Measurements from ENCODE around the gene CIP2A. TPM values are rescaled to one million over a fixed set of nuclear protein-coding genes. Genes with fewer than 3 reads are reported as not detected.

CIP2A gene
- total RNA-seq, 4 donors from 2014 or later = 2.7 to 5.7 (median 5.3) TPM

DNA sequence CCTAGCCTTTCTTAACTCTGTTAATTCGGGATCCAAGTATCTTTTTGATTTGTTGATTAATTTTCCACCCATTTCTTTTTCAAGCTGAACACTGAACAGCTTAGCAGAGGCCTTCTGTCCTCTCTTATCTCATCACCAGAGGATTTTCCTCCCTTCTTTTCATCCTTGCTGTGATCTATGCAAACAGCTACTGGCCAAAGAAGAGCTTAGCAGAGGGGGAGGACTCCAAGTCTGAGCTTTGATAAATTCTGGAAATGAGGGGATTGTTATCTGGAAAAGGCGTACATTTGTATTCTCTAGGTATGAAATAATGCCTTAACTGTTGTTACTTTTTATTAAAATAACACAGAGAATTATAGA is 13.7 kb upstream of the CIP2A start:
- WGBS, 2 donors = 88 to 91% methylated on average over 2 of the region's 2 CpGs
- Histone ChIP-seq H3K27ac (no peak overlapping the region), H3K4me3 (no peak overlapping the region), H3K27me3 (no peaks in the 10 kb centered on the region), H3K4me1 (peaks cover 0 to 6% (median 0%) of the 10 kb centered on the region in 4 donors), H3K36me3 (no peaks in the 10 kb centered on the region), H3K9me3 (no peaks in the 10 kb centered on the region)
- TF ChIP-seq, protein P1, sequence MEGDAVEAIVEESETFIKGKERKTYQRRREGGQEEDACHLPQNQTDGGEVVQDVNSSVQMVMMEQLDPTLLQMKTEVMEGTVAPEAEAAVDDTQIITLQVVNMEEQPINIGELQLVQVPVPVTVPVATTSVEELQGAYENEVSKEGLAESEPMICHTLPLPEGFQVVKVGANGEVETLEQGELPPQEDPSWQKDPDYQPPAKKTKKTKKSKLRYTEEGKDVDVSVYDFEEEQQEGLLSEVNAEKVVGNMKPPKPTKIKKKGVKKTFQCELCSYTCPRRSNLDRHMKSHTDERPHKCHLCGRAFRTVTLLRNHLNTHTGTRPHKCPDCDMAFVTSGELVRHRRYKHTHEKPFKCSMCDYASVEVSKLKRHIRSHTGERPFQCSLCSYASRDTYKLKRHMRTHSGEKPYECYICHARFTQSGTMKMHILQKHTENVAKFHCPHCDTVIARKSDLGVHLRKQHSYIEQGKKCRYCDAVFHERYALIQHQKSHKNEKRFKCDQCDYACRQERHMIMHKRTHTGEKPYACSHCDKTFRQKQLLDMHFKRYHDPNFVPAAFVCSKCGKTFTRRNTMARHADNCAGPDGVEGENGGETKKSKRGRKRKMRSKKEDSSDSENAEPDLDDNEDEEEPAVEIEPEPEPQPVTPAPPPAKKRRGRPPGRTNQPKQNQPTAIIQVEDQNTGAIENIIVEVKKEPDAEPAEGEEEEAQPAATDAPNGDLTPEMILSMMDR (IDR thresholded peaks at IDR 0.05) = no peak
- TF ChIP-seq EP300 (IDR thresholded peaks at IDR 0.05) (no peak), POLR2A (IDR thresholded peaks at IDR 0.05) (no peak)
- DNase-seq (ENCODE audit: low spot score in 2 of 2) = no peak

DNA sequence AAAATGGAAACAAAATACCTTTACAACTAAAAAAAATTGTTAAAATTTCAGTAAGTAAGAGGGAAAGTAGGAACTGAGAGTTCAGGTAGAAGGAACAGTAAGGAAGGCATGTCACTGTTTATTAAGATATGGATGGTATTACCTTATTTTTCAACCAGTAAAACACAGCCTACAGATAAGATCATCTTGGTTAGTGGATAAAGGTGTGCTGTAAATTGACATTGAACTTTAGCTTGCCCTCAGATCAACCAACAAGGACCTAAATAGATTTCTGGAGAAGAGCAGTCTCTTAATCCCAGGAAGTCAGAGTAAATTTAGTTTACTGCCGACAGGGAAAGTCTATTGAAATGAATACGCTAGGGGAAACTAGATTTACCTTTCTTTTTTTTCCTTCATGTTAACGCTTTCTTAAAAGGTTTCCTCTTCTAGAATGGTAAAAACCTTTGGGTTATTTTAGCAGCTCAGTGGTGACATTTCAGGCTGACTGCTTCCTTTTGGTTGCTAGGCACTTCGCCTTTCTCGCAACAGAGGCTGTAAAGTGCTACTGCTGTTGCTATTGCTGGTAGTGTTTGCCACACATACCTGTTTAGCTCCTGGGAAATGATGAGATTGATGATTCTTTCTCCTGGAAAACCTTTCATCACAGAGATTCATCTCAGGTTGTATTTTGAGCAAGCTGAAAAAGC is 13.2 kb upstream of the CIP2A start:
- no peak for DNase-seq (ENCODE audit: low spot score in 2 of 2)
- no peak overlapping the region for H3K27ac ChIP-seq
- 77 to 82% methylated on average over 5 of the region's 5 CpGs for WGBS, 2 donors
- H3K27me3 ChIP-seq = no peaks in the 10 kb centered on the region
- no peaks in the 10 kb centered on the region for H3K9me3 ChIP-seq
- H3K4me1 ChIP-seq = peaks cover 0 to 9% (median 0%) of the 10 kb centered on the region in 4 donors
- no peak overlapping the region for H3K4me3 ChIP-seq
- no peak for TF ChIP-seq POLR2A (IDR thresholded peaks at IDR 0.05)
- TF ChIP-seq, protein P1 (IDR thresholded peaks at IDR 0.05) = no peak
- no peak for TF ChIP-seq EP300 (IDR thresholded peaks at IDR 0.05)
- no peaks in the 10 kb centered on the region for H3K36me3 ChIP-seq

DNA sequence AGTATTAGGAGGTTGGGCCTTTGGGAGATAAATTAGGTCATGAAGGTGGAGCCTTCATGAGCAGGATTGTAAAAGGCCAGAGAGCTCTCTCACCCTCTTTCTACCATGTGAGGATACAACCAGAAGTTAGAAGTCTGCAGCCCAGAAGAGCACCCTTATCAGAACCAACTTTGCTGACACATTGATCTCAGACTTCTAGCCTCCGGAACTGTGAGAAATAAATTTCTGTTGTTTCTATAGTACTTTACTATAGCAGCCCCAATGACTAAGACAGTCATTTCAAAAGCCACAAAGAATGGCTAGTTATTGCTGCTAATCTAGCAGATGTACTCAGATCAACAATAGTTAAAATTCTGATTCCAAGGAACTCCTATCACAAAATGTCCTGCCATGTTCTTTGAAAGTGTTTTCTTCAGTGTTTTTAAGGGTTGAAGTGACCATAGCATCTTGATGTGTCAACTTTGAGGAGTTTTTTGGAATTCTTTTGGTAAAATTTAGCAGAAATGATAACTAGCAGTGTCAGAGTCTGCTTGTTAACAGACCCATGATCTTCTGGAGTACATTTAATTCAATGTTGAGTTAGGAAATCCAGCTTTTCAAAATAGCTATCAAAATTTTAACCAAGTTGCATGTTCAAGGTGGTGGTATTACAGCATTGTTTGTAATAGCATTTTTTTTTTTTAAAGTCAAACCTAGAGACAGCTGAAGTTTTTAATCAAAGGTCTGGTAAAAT is 10.6 kb upstream of the CIP2A start:
- 86 to 95% methylated on average over 1 of the region's 1 CpG for WGBS, 2 donors
- no peak for DNase-seq (ENCODE audit: low spot score in 2 of 2)
- Histone ChIP-seq H3K9me3 (no peaks in the 10 kb centered on the region), H3K4me1 (peaks cover 0 to 18% (median 0%) of the 10 kb centered on the region in 4 donors), H3K27ac (no peak overlapping the region), H3K27me3 (no peaks in the 10 kb centered on the region), H3K36me3 (no peaks in the 10 kb centered on the region), H3K4me3 (no peak overlapping the region)
- TF ChIP-seq EP300 (IDR thresholded peaks at IDR 0.05) (no peak), POLR2A (IDR thresholded peaks at IDR 0.05) (no peak)
- TF ChIP-seq, protein P1 (IDR thresholded peaks at IDR 0.05) = no peak

DNA sequence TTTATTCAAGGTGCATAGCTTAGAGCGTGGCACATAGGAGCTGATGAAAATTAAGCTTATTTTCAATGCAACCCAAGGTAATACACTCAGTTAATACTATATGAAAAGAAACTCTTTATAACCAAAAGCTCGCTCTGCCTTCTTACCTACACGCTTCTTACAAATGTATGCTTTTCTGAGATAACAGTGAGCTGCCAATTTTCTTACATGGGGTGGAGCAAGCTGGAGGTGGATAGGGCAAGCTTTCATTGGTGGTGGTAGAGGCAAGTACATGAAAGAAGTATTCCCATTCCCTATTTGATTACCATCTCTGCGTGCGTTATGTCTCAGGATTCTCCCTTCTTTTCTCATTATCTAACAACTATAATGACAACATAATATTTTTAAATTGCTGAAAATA is 9.1 kb upstream of the CIP2A start:
- H3K27ac ChIP-seq = no peak overlapping the region
- no peaks in the 10 kb centered on the region for H3K36me3 ChIP-seq
- peaks cover 0 to 18% (median 0%) of the 10 kb centered on the region in 4 donors for H3K4me1 ChIP-seq
- DNase-seq (ENCODE audit: low spot score in 2 of 2) = no peak
- 81 to 89% methylated on average over 5 of the region's 5 CpGs for WGBS, 2 donors
- TF ChIP-seq, protein P1 (IDR thresholded peaks at IDR 0.05) = no peak
- TF ChIP-seq POLR2A (IDR thresholded peaks at IDR 0.05) = no peak
- no peak for TF ChIP-seq EP300 (IDR thresholded peaks at IDR 0.05)
- no peak overlapping the region for H3K4me3 ChIP-seq
- H3K9me3 ChIP-seq = no peaks in the 10 kb centered on the region
- H3K27me3 ChIP-seq = no peaks in the 10 kb centered on the region

DNA sequence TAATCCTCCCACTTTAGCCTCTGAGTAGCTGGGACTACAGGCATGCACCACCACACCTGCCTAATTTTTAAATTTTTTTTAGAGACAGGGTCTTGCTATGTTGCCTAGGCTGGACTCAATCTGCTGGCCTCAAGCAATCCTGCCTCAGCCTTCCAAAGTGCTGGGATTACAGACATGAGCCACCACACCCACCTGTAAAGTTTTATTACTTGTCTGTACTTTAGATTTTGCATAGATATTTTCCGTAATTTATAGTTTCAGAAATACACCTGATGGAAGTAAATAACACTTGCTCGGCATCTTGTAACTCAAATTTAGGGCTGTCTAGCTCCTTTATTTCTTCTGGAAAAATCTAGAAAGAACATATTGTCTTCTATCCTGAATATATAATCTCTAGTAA is 6.1 kb upstream of the CIP2A start:
- H3K4me3 ChIP-seq = no peak overlapping the region
- H3K27ac ChIP-seq = no peak overlapping the region
- no peaks in the 10 kb centered on the region for H3K36me3 ChIP-seq
- WGBS, 2 donors = 82 to 85% methylated on average over 2 of the region's 2 CpGs
- peaks cover 0 to 24% (median 5%) of the 10 kb centered on the region in 4 donors for H3K4me1 ChIP-seq
- no peaks in the 10 kb centered on the region for H3K9me3 ChIP-seq
- TF ChIP-seq POLR2A (IDR thresholded peaks at IDR 0.05) (no peak), EP300 (IDR thresholded peaks at IDR 0.05) (no peak)
- TF ChIP-seq, protein P1 (IDR thresholded peaks at IDR 0.05) = no peak
- H3K27me3 ChIP-seq = no peaks in the 10 kb centered on the region
- DNase-seq (ENCODE audit: low spot score in 2 of 2) = no peak
